Ovary (tissue), 3 donors: ENCODE data around the gene OSBPL3.

Experiments
- CTCF ChIP-seq, 3 donors: fragments of 450-650 bp in 2 of 3; fragments of 200-600 bp in 1 of 3; IDR thresholded peaks; one replicate each; pipeline versions ENCODE4 v1.5.1 to v1.8.0; 2016 to 2022; ENCODE audit warnings: antibody characterized with exemption in 3 of 3, mild to moderate bottlenecking in 1 of 3
- EP300 ChIP-seq: sonication (generic); formaldehyde crosslinking; IDR thresholded peaks from one replicate; pipeline ENCODE4 v1.6.1; 2017; ENCODE audit warnings: antibody characterized with exemption
- POLR2A ChIP-seq: fragments of 450-650 bp; IDR thresholded peaks from one replicate; pipeline ENCODE4 v1.6.1; 2017; ENCODE audit warnings: antibody characterized with exemption, mild to moderate bottlenecking, moderate library complexity
- donor health status: DM: no; HTN: no; CAD: no.

GRCh38 chr7:24781106-24781505, 198.9 kb downstream of the OSBPL3 start:
- no peak for TF ChIP-seq CTCF (IDR thresholded peaks at IDR 0.05)
- no peak for TF ChIP-seq POLR2A
- no peak for TF ChIP-seq EP300
